ENCODE results near the gene THBS2. TPM values are rescaled to one million over a fixed set of nuclear protein-coding genes. Genes with fewer than 3 reads are reported as not detected.

THBS2 gene
- total RNA-seq, 1 donor from 2014 or later = 8.8 TPM

DNA sequence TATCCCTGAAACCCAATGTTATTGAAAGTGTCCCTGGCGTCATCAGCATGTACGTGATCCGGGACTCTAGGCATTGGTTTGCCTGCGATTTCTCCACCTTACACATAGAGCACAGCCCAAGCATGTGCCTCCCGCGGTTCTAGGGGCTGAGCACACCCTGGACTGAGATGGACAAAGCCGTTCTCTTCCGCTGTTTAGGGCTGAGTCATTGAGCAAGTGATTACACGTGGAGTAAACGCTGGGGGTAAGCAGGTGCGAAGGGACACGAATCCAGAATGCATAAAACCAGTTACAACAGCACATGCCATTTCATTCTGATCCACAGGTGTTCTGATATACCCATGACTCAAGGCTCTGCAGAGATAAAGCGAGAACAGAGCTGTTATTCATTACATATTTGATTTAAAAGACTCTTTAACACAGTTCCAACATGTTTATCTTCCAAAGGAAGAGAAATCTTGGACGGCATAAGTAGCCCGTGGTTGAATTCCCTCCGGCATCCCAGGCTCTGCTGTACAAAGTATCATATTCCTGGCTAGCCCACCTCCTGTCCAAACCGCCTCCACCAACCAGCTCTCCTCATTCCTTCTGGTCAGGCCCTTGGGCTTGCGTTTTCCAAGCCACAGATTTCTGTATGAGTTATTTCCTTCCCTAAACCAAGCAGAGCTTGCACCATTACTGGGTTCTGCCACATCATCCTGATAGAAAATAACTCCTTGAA lies 36.1 kb upstream of the THBS2 start:
- peak in 1 of 2 donors; percentile 37 for ATAC-seq
- Histone ChIP-seq H3K4me3 (no peak overlapping the region), H3K36me3 (no peaks in the 10 kb centered on the region), H3K9me3 (no peaks in the 10 kb centered on the region), H3K27ac (no peak overlapping the region), H3K4me1 (no peaks in the 10 kb centered on the region), H3K27me3 (ENCODE audit: low read depth) (no peaks in the 10 kb centered on the region)
- intact Hi-C loops (cut with DNase I) = no loop called here
- TF ChIP-seq, protein P1, sequence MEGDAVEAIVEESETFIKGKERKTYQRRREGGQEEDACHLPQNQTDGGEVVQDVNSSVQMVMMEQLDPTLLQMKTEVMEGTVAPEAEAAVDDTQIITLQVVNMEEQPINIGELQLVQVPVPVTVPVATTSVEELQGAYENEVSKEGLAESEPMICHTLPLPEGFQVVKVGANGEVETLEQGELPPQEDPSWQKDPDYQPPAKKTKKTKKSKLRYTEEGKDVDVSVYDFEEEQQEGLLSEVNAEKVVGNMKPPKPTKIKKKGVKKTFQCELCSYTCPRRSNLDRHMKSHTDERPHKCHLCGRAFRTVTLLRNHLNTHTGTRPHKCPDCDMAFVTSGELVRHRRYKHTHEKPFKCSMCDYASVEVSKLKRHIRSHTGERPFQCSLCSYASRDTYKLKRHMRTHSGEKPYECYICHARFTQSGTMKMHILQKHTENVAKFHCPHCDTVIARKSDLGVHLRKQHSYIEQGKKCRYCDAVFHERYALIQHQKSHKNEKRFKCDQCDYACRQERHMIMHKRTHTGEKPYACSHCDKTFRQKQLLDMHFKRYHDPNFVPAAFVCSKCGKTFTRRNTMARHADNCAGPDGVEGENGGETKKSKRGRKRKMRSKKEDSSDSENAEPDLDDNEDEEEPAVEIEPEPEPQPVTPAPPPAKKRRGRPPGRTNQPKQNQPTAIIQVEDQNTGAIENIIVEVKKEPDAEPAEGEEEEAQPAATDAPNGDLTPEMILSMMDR (IDR thresholded peaks at IDR 0.05) = no peak
- no peak for DNase-seq

DNA sequence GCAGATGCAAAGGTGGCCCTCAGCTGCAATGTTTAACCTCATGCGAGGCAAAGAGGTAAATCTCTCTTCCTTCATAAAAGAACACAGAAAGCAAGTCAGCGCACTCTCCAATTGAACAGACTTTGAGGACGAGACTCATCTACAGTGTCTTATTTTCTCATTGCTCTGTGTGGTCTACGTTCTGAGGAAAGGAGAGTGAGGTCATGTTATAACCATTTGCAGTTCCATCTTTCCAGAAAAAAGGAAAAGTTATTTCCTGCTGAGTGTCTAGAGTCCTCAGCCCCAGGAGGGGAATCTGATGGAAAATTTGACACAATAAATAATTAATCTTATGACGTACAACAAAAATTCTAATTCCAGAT lies 35.6 kb upstream of the THBS2 start:
- TF ChIP-seq, protein P1 (IDR thresholded peaks at IDR 0.05) = no peak
- Histone ChIP-seq H3K4me1 (no peaks in the 10 kb centered on the region), H3K36me3 (no peaks in the 10 kb centered on the region), H3K9me3 (no peaks in the 10 kb centered on the region), H3K27ac (no peak overlapping the region), H3K4me3 (no peak overlapping the region), H3K27me3 (ENCODE audit: low read depth) (no peaks in the 10 kb centered on the region)
- DNase-seq = no peak
- intact Hi-C loops (cut with DNase I) = no loop called here
- no peak for ATAC-seq

DNA sequence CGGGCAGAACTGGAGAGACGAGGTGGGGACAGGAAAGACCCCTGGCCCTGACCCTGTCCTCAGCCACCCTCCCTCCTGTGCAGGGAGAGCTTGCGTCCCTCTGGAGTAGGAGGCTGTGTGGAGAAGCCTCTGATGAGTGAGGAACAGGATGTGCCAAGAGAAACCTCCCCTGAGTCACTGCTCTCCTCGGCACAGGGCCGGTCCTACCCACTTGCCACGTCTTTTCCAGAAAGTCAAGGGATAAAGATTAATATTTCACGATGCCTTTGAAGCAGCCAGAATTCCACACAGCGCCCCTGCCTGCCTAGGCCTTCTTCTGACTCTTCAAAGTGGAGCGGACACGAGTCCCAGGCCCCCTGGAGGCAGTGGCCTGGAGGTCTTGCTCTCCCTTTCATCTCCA lies 34.9 kb upstream of the THBS2 start:
- H3K9me3 ChIP-seq = no peaks in the 10 kb centered on the region
- TF ChIP-seq, protein P1 (IDR thresholded peaks at IDR 0.05) = no peak
- intact Hi-C loops (cut with DNase I) = no loop called here
- H3K4me1 ChIP-seq = no peaks in the 10 kb centered on the region
- no peaks in the 10 kb centered on the region for H3K27me3 ChIP-seq (ENCODE audit: low read depth)
- H3K36me3 ChIP-seq = no peaks in the 10 kb centered on the region
- peak in 1 of 2 donors; percentile 16 for ATAC-seq
- DNase-seq = no peak
- H3K27ac ChIP-seq = no peak overlapping the region
- H3K4me3 ChIP-seq = no peak overlapping the region

DNA sequence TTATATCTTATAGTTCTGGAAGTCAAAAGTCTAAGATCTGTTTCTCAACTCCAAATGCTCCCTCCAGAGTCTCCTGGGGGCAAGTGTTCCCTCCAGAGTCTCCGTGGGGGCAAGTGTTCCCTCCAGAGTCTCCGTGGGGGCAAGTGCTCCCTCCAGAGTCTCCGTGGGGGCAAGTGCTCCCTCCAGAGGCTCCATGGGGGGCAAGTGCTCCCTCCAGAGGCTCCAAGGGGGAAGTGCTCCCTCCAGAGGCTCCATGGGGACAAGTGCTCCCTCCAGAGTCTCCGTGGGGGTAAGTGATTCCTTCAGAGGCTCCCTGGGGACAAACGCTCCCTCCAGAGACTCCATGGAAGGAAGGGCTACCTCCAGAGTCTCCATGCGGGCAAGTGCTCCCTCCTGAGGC lies 34.0 kb upstream of the THBS2 start:
- Histone ChIP-seq H3K36me3 (no peaks in the 10 kb centered on the region), H3K27me3 (ENCODE audit: low read depth) (no peaks in the 10 kb centered on the region), H3K9me3 (no peaks in the 10 kb centered on the region), H3K27ac (no peak overlapping the region), H3K4me1 (no peaks in the 10 kb centered on the region), H3K4me3 (no peak overlapping the region)
- ATAC-seq (no peak), DNase-seq (no peak)
- intact Hi-C loops (cut with DNase I) = no loop called here
- TF ChIP-seq, protein P1 (IDR thresholded peaks at IDR 0.05) = no peak

DNA sequence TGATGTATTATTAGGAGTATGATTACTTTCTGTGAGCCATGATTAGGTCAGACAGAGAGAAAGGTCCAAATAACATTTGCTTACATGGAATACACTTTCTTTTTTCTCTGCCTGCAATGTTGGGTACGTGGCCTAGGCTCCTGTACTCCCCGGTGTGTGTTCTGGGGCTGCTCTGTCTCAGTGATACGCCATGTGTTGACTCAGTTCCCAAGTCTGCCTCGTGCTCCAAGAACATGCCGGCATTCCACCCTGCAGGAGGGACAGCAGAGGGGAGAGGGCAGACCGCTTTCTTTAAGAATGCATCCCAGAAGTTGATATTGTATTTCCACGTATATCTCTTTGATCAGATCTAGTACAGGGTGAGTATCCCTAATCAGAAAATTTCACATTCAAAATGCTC lies 33.3 kb upstream of the THBS2 start:
- Histone ChIP-seq H3K36me3 (no peaks in the 10 kb centered on the region), H3K27ac (no peak overlapping the region), H3K9me3 (no peaks in the 10 kb centered on the region), H3K4me1 (no peaks in the 10 kb centered on the region), H3K4me3 (no peak overlapping the region), H3K27me3 (ENCODE audit: low read depth) (no peaks in the 10 kb centered on the region)
- DNase-seq (no peak), ATAC-seq (no peak)
- intact Hi-C loops (cut with DNase I) = no loop called here
- TF ChIP-seq, protein P1 (IDR thresholded peaks at IDR 0.05) = no peak

Data from lower lobe of right lung (tissue), 2 donors.